ENCODE data around the gene STK11. TPM values are rescaled to one million over a fixed set of nuclear protein-coding genes. Genes with fewer than 3 reads are reported as not detected.

STK11 gene, protein sequence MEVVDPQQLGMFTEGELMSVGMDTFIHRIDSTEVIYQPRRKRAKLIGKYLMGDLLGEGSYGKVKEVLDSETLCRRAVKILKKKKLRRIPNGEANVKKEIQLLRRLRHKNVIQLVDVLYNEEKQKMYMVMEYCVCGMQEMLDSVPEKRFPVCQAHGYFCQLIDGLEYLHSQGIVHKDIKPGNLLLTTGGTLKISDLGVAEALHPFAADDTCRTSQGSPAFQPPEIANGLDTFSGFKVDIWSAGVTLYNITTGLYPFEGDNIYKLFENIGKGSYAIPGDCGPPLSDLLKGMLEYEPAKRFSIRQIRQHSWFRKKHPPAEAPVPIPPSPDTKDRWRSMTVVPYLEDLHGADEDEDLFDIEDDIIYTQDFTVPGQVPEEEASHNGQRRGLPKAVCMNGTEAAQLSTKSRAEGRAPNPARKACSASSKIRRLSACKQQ
- total RNA-seq (10 to 100 TPM; 83.5 to 95.0 (median 88.3) TPM), polyA plus RNA-seq (100 to 1,000 TPM in 1 of 3 donors, 10 to 100 TPM in 2; 64.9 to 133 (median 83.4) TPM)
- long read RNA-seq, donor 1, transcript STK11-201 (10 exons, 2,611 nt), result major isoform, 278 of 318 reads
- long read RNA-seq, donor 1, partial matches to known transcripts, result 17 of 318 reads
- long read RNA-seq, donor 1, other reads (novel, unspliced or antisense), result 23 of 318 reads
- long read RNA-seq, donor 2, transcript STK11-201 (10 exons, 2,611 nt), result major isoform, 274 of 339 reads
- long read RNA-seq, donor 2, partial matches to known transcripts, result 24 of 339 reads
- long read RNA-seq, donor 2, other reads (novel, unspliced or antisense), result 41 of 339 reads

DNA sequence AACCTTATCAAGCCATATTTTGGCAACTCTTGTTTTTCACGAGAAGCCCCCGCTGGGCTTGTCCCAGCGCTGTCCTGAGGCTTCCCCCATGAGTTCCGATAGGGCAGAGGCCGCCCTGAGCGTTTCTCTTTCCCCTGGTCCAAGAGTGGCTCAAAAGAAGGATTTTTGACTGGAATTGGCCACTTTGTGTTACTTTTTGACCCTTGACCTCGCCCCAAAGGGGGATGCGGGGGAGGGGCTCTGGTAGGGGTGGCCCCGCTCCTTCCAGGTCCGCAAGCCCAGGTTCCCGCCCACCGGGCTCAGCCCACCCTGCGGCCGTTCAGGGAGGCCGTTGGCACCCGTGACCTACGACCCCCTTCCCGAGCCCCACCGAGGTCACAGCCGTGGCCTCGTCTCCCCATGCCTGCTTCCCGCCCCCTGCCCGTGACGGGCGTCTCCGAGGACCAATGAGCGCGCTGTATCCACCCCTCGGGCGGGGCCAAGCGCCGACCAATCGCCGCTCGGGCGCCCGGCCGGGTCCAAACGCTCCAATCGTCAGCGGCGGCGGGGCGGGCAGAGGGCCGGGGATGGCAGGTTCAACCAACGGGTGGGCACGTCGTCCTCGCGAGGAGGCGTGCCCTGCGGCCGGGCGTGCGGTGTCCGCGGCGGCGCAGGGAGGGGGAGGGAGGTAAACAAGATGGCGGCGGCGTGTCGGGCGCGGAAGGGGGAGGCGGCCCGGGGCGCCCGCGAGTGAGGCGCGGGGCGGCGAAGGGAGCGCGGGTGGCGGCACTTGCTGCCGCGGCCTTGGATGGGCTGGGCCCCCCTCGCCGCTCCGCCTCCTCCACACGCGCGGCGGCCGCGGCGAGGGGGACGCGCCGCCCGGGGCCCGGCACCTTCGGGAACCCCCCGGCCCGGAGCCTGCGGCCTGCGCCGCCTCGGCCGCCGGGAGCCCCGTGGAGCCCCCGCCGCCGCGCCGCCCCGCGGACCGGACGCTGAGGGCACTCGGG, at the start of gene STK11:
STK11 (plus strand) TSS at position 665 of the 986 bp plus-strand sequence. CDS start 1,136 bp downstream, outside the sequence.
- H3K4me1 ChIP-seq, result peaks cover 30% of the 10 kb centered on the region
- DNase-seq (peak; percentile 100), ATAC-seq (peak; percentile 89 to 92 (median 91))
- H3K27ac ChIP-seq, result peak within 1 kb of the TSS; percentile 99
- 4 to 9% (median 6%) methylated on average over 48 to 111 of the region's 114 CpGs for WGBS, 3 donors
- no peaks in the 10 kb centered on the region for H3K9me3 ChIP-seq
- H3K4me3 ChIP-seq, result peak within 1 kb of the TSS; percentile 92
- intact Hi-C loops (cut with DNase I), result no loop called here
- H3K27me3 ChIP-seq (ENCODE audit: insufficient read depth in 3 of 3, low read length in 2 of 3), result no peaks in the 10 kb centered on the region
- TF ChIP-seq, protein P1, sequence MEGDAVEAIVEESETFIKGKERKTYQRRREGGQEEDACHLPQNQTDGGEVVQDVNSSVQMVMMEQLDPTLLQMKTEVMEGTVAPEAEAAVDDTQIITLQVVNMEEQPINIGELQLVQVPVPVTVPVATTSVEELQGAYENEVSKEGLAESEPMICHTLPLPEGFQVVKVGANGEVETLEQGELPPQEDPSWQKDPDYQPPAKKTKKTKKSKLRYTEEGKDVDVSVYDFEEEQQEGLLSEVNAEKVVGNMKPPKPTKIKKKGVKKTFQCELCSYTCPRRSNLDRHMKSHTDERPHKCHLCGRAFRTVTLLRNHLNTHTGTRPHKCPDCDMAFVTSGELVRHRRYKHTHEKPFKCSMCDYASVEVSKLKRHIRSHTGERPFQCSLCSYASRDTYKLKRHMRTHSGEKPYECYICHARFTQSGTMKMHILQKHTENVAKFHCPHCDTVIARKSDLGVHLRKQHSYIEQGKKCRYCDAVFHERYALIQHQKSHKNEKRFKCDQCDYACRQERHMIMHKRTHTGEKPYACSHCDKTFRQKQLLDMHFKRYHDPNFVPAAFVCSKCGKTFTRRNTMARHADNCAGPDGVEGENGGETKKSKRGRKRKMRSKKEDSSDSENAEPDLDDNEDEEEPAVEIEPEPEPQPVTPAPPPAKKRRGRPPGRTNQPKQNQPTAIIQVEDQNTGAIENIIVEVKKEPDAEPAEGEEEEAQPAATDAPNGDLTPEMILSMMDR (IDR thresholded peaks at IDR 0.05), result no peak
- H3K36me3 ChIP-seq (ENCODE audit: insufficient read depth in 1 of 2, low read depth in 1 of 2), result peaks cover 0 to 3% of the 10 kb centered on the region in 2 donors

DNA sequence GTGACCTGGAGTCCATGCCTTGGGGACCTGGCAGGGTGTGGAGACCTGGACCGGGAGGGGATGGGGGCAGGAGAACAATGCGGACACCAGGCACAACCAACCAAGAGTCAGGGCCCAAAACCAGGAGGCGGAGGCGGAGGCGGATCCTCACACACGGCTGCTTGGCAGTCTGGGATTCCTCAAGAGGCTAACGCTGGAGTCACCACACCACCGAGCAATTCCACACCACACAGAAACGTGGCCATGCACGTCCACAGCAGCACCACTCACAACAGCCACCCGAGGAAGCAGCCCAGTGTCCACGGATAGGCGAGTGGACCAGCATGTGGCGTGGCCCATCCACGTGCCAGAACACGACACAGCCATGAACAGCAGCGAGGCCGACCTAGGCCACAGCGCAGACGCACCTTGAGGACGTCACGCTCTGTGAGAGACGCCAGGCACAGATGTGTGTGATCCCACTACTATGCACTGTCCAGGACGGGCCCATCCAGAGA, 49.2 kb upstream of the STK11 start:
- WGBS, 3 donors, result 89 to 92% (median 90%) methylated on average over 24 of the region's 24 CpGs
- no peak for ATAC-seq
- Histone ChIP-seq H3K9me3 (no peaks in the 10 kb centered on the region), H3K36me3 (ENCODE audit: insufficient read depth in 1 of 2, low read depth in 1 of 2) (peaks cover 0 to 9% of the 10 kb centered on the region in 2 donors), H3K27me3 (ENCODE audit: insufficient read depth in 3 of 3, low read length in 2 of 3) (no peaks in the 10 kb centered on the region), H3K27ac (peak overlapping the region; percentile 85), H3K4me3 (no peak overlapping the region), H3K4me1 (peaks cover 33% of the 10 kb centered on the region)
- TF ChIP-seq, protein P1 (IDR thresholded peaks at IDR 0.05), result no peak
- intact Hi-C loops (cut with DNase I), result no loop called here
- peak in 1 of 2 donors; percentile 68 for DNase-seq

DNA sequence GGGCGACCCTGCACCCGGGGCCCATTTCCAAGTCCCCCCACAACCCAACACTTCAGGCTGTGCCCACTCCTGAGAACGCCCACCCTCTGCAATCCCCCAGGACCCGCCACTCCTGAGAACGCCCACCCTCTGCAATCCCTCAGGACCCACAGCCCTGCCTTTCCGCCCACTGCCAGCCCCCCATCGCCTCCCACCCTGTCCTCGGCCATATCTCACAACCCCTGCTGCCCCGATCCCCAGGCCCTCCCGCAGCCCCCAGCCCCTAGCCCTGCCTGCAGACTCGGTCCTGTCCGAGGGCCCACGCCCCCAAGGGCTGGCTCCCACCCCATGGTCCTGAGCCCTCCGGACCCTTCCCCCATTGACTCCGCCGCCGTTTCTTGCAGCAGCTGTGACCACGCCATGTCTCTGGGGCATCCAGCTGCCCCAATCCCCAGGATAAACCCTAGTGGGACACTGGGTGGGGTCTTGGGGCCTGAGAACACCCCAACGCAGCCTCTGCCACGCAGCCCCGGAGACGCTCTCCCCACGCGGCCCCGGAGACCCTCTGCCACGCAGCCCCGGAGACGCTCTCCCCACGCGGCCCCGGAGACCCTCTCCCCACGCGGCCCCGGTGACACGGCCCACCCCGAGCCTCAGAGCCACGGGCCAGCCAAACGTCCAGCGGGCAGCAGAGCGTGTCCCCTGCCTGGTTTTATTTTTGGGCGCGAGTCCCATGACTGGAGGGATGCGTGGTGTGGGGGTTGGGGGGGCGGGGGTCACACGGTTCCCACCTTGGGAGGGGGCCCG, 48.6 kb upstream of the STK11 start:
- Histone ChIP-seq H3K27me3 (ENCODE audit: insufficient read depth in 3 of 3, low read length in 2 of 3) (no peaks in the 10 kb centered on the region), H3K9me3 (no peaks in the 10 kb centered on the region), H3K36me3 (ENCODE audit: insufficient read depth in 1 of 2, low read depth in 1 of 2) (peaks cover 0 to 9% of the 10 kb centered on the region in 2 donors), H3K27ac (peak overlapping the region; percentile 85), H3K4me1 (peaks cover 33% of the 10 kb centered on the region), H3K4me3 (no peak overlapping the region)
- WGBS, 3 donors, result 91 to 94% (median 92%) methylated on average over 41 to 46 of the region's 46 CpGs
- ATAC-seq (no peak), DNase-seq (peak in 1 of 2 donors; percentile 63)
- TF ChIP-seq, protein P1 (IDR thresholded peaks at IDR 0.05), result no peak
- intact Hi-C loops (cut with DNase I), result no loop called here
